ENCODE results near the gene GBE1. TPM values are rescaled to one million over a fixed set of nuclear protein-coding genes. Genes with fewer than 3 reads are reported as not detected.

The GBE1 gene
- total and polyA plus RNA-seq, 2 experiments from 2014 or later, result 27.2 to 71.2 TPM

DNA sequence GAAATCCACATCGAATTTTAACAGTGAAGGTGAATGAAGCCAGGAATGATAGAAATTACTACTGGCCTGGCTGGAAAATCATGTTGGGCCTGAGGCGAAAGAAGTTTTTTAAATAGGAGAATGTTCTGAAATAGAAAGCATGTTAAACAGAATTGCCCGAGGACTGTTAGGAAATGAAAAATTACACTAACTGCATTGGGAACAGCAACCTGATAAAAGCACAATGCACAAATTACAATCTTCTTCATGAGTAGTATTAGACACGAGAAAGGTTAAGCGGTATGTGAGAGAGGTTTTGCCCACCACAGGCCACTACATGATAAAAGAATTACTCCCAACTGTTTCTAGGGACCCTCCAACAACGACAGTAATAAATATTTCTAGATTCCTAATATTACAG lies 18.9 kb downstream of the GBE1 start:
- Histone ChIP-seq H3K27me3 (no peaks in the 10 kb centered on the region), H3K36me3 (no peaks in the 10 kb centered on the region), H3K4me3 (no peak overlapping the region), H3K4me1 (ENCODE audit: low read depth) (peaks cover 18% of the 10 kb centered on the region), H3K27ac (peak overlapping the region; percentile 12), H3K9me3 (ENCODE audit: low read depth) (no peaks in the 10 kb centered on the region)
- DNase-seq (ENCODE audit: low read depth in 1 of 2, low spot score in 1 of 2), result no peak
- TF ChIP-seq, protein P1, sequence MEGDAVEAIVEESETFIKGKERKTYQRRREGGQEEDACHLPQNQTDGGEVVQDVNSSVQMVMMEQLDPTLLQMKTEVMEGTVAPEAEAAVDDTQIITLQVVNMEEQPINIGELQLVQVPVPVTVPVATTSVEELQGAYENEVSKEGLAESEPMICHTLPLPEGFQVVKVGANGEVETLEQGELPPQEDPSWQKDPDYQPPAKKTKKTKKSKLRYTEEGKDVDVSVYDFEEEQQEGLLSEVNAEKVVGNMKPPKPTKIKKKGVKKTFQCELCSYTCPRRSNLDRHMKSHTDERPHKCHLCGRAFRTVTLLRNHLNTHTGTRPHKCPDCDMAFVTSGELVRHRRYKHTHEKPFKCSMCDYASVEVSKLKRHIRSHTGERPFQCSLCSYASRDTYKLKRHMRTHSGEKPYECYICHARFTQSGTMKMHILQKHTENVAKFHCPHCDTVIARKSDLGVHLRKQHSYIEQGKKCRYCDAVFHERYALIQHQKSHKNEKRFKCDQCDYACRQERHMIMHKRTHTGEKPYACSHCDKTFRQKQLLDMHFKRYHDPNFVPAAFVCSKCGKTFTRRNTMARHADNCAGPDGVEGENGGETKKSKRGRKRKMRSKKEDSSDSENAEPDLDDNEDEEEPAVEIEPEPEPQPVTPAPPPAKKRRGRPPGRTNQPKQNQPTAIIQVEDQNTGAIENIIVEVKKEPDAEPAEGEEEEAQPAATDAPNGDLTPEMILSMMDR (IDR thresholded peaks at IDR 0.05; ENCODE audit: low read depth, low read length), result no peak

DNA sequence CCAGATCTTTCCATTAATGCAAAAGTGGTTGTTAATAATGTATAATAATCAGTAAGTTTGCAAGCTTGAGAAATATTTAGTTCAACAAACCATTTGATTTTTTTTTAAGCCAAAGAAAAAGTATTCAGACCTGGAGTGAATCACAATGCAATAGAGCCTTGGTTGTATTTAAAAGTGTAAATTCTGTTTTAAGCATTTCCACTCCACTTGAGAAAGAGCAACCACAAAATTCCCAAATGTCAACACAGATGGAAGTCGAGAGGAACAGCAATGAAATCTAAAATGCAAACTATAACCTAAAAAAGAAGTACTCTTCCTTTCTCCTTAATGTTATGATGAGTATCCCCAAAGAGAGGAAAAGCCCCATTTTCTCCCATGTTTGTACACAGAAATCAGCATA lies 20.2 kb downstream of the GBE1 start:
- peak in 1 of 2 donors; percentile 55 for DNase-seq (ENCODE audit: low read depth in 1 of 2, low spot score in 1 of 2)
- H3K27ac ChIP-seq, result no peak overlapping the region

DNA sequence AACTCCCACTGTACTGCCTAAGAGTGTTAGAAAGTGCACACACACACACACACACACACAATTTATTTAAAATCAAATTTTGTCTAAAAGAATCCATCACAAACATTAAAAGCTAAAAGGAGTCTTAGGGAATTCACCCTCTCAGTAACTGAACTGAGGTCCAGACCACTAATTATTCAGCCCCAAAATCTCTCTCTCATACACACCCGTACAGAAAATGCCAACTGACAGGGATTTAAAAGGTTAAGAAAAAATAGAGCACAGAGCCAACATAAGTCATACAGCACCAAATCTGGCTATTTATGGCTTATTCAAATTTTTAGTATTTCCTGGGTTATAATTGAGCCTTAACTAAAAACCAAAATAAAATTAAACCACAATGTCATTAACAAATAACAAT lies 20.7 kb downstream of the GBE1 start:
- peaks cover 18% of the 10 kb centered on the region for H3K4me1 ChIP-seq (ENCODE audit: low read depth)
- no peak overlapping the region for H3K27ac ChIP-seq
- no peaks in the 10 kb centered on the region for H3K9me3 ChIP-seq (ENCODE audit: low read depth)
- no peak overlapping the region for H3K4me3 ChIP-seq
- TF ChIP-seq, protein P1 (IDR thresholded peaks at IDR 0.05; ENCODE audit: low read depth, low read length), result no peak
- H3K36me3 ChIP-seq, result no peaks in the 10 kb centered on the region
- no peaks in the 10 kb centered on the region for H3K27me3 ChIP-seq
- no peak for DNase-seq (ENCODE audit: low read depth in 1 of 2, low spot score in 1 of 2)

More for the DNA sequence above, 20.2 kb downstream of the GBE1 start:
- no peaks in the 10 kb centered on the region for H3K27me3 ChIP-seq
- TF ChIP-seq, protein P1 (IDR thresholded peaks at IDR 0.05; ENCODE audit: low read depth, low read length), result no peak
- no peak overlapping the region for H3K4me3 ChIP-seq
- no peaks in the 10 kb centered on the region for H3K9me3 ChIP-seq (ENCODE audit: low read depth)
- peaks cover 18% of the 10 kb centered on the region for H3K4me1 ChIP-seq (ENCODE audit: low read depth)
- no peaks in the 10 kb centered on the region for H3K36me3 ChIP-seq

DNA sequence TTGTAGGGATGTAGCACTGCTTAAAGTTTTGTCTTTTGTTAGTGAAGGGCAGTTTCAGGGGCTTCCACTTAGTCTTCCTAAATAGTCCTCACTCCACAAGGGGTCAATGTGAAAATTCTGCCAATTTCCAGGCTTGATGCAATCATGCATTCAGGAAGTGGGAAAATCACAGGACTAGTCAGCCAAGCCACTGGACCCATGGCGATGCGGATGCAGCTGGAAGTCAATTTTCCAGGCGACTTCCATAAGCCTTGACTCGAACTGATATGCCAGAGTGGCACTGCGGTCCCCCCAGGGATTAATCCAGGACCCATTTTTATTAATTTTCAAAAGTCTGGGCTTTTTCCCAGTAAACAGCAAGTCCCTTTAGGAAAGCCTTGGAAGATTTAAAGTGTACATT lies 26.1 kb downstream of the GBE1 start:
- Histone ChIP-seq H3K36me3 (no peaks in the 10 kb centered on the region), H3K9me3 (ENCODE audit: low read depth) (no peaks in the 10 kb centered on the region), H3K27ac (no peak overlapping the region), H3K4me3 (no peak overlapping the region), H3K4me1 (ENCODE audit: low read depth) (no peaks in the 10 kb centered on the region), H3K27me3 (no peaks in the 10 kb centered on the region)
- DNase-seq (ENCODE audit: low read depth in 1 of 2, low spot score in 1 of 2), result peak in 1 of 2 donors; percentile 42
- TF ChIP-seq, protein P1 (IDR thresholded peaks at IDR 0.05; ENCODE audit: low read depth, low read length), result no peak

DNA sequence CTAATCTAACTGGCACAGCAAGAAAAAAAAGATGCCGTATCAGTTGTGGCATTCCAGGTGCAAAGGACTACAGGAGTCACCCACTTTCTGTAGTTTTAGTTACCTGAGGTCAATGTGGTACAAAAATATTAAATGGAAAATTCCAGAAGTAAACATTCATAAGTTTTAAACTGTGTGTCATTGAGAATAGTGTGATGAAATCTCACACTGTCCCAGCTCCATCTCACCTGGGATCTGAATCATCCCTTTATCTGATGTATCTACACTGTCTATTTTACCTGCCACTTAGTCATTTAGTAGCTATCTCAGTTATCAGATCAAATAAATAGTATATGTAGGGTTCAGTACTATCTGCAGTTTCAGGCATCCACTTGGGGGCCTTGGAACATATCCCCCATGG lies 26.7 kb downstream of the GBE1 start:
- H3K4me1 ChIP-seq (ENCODE audit: low read depth), result no peaks in the 10 kb centered on the region
- no peak overlapping the region for H3K27ac ChIP-seq
- TF ChIP-seq, protein P1 (IDR thresholded peaks at IDR 0.05; ENCODE audit: low read depth, low read length), result no peak
- DNase-seq (ENCODE audit: low read depth in 1 of 2, low spot score in 1 of 2), result no peak
- no peak overlapping the region for H3K4me3 ChIP-seq
- no peaks in the 10 kb centered on the region for H3K9me3 ChIP-seq (ENCODE audit: low read depth)
- H3K27me3 ChIP-seq, result no peaks in the 10 kb centered on the region
- no peaks in the 10 kb centered on the region for H3K36me3 ChIP-seq

DNA sequence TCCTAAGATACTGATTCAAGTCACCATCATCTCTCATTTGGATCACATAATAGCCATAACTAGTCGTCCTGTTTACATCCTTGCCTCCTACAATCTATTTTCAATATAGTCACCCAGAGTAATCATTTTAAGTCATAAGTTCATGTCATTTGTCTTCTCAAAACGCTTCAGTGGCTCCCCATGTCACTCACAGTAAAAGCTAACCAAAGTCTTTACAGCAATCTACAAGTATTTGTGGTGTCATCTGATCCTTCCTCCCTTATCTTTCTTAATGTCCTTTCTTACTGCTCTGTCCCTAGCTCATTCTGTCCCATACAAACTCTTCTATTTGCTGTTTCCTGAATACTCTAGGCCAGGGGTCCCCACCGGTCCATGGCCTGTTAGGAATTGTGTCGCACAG lies 28.8 kb downstream of the GBE1 start:
- DNase-seq (ENCODE audit: low read depth in 1 of 2, low spot score in 1 of 2), result no peak
- Histone ChIP-seq H3K27me3 (no peaks in the 10 kb centered on the region), H3K4me3 (no peak overlapping the region), H3K4me1 (ENCODE audit: low read depth) (no peaks in the 10 kb centered on the region), H3K27ac (no peak overlapping the region), H3K9me3 (ENCODE audit: low read depth) (no peaks in the 10 kb centered on the region), H3K36me3 (no peaks in the 10 kb centered on the region)
- TF ChIP-seq, protein P1 (IDR thresholded peaks at IDR 0.05; ENCODE audit: low read depth, low read length), result no peak

Data from cardiac muscle cell (in vitro differentiated cells and primary cell).